ENCODE measurements around the gene ARID5B.

The ARID5B gene

DNA sequence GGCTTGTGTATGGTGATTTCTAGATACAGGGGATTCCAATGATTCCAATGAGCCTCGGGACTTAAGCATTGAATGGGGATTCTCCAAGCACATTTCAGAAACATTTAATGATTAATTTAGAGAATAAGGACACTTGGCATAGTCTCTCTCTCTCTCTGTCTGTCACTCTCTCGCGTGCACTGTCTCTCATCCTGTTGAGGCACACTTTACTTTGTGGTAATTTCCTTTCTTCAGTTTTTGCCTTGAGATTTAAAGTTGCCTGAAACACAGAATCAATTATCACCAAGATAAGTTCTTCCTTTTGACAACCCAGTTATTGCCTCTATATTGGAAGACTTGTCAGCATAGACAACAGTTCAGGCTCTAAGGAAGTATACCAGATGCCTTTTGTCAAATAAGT is 131.6 kb downstream of the ARID5B start:
- WGBS (ENCODE audit: extremely low coverage, insufficient coverage, insufficient read length), result no CpG with 5 or more reads among the region's 3 CpGs
- no peak overlapping the region for H2AFZ ChIP-seq (ENCODE audit: insufficient read depth, low read length, poor library complexity)
- H3K4ac ChIP-seq (ENCODE audit: low read depth, low read length), result no peak overlapping the region
- H3K27me3 ChIP-seq (ENCODE audit: insufficient read depth, low read length), result no peaks in the 10 kb centered on the region
- no peak overlapping the region for H3K4me3 ChIP-seq (ENCODE audit: low read depth, low read length)
- no peak overlapping the region for H3K14ac ChIP-seq (ENCODE audit: low read length)
- no peak overlapping the region for H4K91ac ChIP-seq (ENCODE audit: low read depth, low read length)
- no peaks in the 10 kb centered on the region for H3K79me2 ChIP-seq (ENCODE audit: control insufficient read depth, insufficient read depth, low read length, poor library complexity)
- H3K4me2 ChIP-seq (ENCODE audit: low read length), result no peak overlapping the region
- H2BK12ac ChIP-seq (ENCODE audit: low read length), result no peak overlapping the region
- peaks cover 8 to 10% of the 10 kb centered on the region in 2 experiments for H3K4me1 ChIP-seq (ENCODE audit: control insufficient read depth in 1 of 2, insufficient read depth in 2 of 2, low read length in 2 of 2)
- H4K8ac ChIP-seq (ENCODE audit: low read depth, low read length), result no peak overlapping the region
- no peak overlapping the region for H3K9ac ChIP-seq (ENCODE audit: low read length)
- no peak overlapping the region for H3K18ac ChIP-seq (ENCODE audit: low read length)
- H3K36me3 ChIP-seq (ENCODE audit: control insufficient read depth in 1 of 2, insufficient read depth in 2 of 2, low read length in 2 of 2), result no peaks in the 10 kb centered on the region
- no peak for DNase-seq
- no peak overlapping the region for H3K23ac ChIP-seq (ENCODE audit: low read length)
- H2BK5ac ChIP-seq (ENCODE audit: low read depth, low read length, poor library complexity), result no peak overlapping the region
- H2AK5ac ChIP-seq (ENCODE audit: low read length), result no peak overlapping the region
- H2BK120ac ChIP-seq (ENCODE audit: insufficient read depth, low read length, poor library complexity), result no peak overlapping the region
- peaks cover 14% of the 10 kb centered on the region for H3K79me1 ChIP-seq (ENCODE audit: low read length)
- no peak overlapping the region for H3K27ac ChIP-seq (ENCODE audit: low read depth, low read length)
- H4K12ac ChIP-seq (ENCODE audit: low read depth, low read length), result no peak overlapping the region
- H3K9me3 ChIP-seq (ENCODE audit: insufficient read depth, low read depth, low read length), result no peaks in the 10 kb centered on the region

DNA sequence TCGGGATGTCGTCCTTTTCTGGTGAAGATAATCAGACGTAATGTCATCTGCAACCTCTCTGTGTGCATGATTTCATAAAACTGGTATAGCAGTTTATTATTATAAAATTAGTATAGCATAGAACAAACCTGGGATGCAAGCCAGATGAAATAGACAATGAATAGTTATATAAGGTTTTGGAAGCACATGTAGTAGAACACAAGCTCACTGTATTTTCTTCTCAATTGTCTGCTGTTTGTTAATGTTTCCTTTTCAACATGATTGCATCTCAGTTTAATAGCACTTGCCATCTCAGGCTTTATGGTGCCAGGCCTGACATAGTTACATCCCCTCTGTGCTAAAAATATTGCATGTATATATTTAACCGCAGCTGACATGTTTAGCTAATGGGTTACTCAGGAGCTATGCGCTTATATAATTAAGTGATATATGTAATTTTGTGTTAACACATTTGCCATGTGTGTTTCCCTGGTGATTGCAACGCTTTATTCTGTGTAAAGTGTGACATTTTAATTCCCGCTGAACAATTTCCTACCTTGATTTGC is 132.7 kb downstream of the ARID5B start:
- WGBS (ENCODE audit: extremely low coverage, insufficient coverage, insufficient read length), result no CpG with 5 or more reads among the region's 7 CpGs
- H3K9ac ChIP-seq (ENCODE audit: low read length), result no peak overlapping the region

DNA sequence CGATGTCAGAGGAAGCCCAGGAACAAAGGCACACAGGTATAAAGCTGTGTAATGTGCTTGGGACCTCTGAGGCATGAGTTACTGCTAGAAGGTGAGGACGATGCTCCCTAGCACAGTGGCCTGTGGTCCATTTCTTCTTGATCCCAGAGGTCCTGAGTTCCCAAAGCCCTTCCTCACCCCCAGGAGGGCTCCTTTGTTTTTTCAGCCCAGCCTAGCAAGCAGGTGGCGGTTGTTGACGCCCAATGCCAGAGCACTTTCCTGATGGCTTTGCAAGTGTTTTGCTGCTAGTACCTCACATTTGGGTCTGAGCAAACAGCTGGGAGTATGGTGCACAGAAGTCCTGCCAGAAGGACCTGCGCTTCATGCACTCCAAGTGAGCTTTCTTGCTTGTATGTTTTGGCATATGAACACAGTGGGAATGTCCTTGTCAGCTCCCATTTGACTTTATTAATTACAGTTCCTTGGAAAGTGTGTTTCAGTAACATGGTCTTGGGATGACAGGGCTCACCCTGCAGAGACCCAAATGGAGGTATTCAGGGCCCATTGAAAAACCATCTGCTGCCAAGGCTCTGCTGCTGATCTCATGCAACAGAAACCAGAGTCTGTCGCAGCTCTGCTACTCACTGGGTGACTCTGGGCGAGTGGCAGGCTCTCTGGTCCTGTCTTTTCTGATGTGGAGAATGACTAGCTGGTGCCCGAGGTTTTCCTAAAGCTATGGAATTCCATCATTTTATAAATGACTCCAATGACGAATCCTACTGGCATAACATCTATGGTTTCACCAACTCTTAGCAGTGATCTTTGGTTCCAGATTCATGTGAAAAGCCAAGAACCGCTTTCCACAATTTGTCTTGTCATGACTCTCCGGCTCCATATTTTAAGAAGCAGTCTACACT is 134.9 kb downstream of the ARID5B start:
- Histone ChIP-seq H3K4me2 (ENCODE audit: low read length) (no peak overlapping the region), H2AFZ (ENCODE audit: insufficient read depth, low read length, poor library complexity) (no peak overlapping the region), H3K27ac (ENCODE audit: low read depth, low read length) (peak overlapping the region; percentile 45), H3K36me3 (ENCODE audit: control insufficient read depth in 1 of 2, insufficient read depth in 2 of 2, low read length in 2 of 2) (no peaks in the 10 kb centered on the region), H3K79me1 (ENCODE audit: low read length) (peaks cover 23% of the 10 kb centered on the region), H2BK12ac (ENCODE audit: low read length) (peak overlapping the region; percentile 99), H3K9me3 (ENCODE audit: insufficient read depth, low read depth, low read length) (no peaks in the 10 kb centered on the region), H2AK5ac (ENCODE audit: low read length) (peak overlapping the region; percentile 93), H2BK5ac (ENCODE audit: low read depth, low read length, poor library complexity) (peak overlapping the region; percentile 79), H2BK120ac (ENCODE audit: insufficient read depth, low read length, poor library complexity) (peak overlapping the region; percentile 94), H3K27me3 (ENCODE audit: insufficient read depth, low read length) (no peaks in the 10 kb centered on the region), H3K4me1 (ENCODE audit: control insufficient read depth in 1 of 2, insufficient read depth in 2 of 2, low read length in 2 of 2) (peaks cover 16 to 20% of the 10 kb centered on the region in 2 experiments), H3K4ac (ENCODE audit: low read depth, low read length) (peak overlapping the region; percentile 83), H3K79me2 (ENCODE audit: control insufficient read depth, insufficient read depth, low read length, poor library complexity) (no peaks in the 10 kb centered on the region), H3K23ac (ENCODE audit: low read length) (no peak overlapping the region), H3K4me3 (ENCODE audit: low read depth, low read length) (no peak overlapping the region), H3K18ac (ENCODE audit: low read length) (peak overlapping the region; percentile 77), H3K9ac (ENCODE audit: low read length) (no peak overlapping the region), H4K12ac (ENCODE audit: low read depth, low read length) (no peak overlapping the region), H3K14ac (ENCODE audit: low read length) (peak overlapping the region; percentile 94), H4K91ac (ENCODE audit: low read depth, low read length) (peak overlapping the region; percentile 92), H4K8ac (ENCODE audit: low read depth, low read length) (peak overlapping the region; percentile 72)
- no peak for DNase-seq
- no CpG with 5 or more reads among the region's 11 CpGs for WGBS (ENCODE audit: extremely low coverage, insufficient coverage, insufficient read length)

More for the DNA sequence above, 132.7 kb downstream of the ARID5B start:
- Histone ChIP-seq H2BK12ac (ENCODE audit: low read length) (no peak overlapping the region), H3K79me2 (ENCODE audit: control insufficient read depth, insufficient read depth, low read length, poor library complexity) (no peaks in the 10 kb centered on the region), H3K4me2 (ENCODE audit: low read length) (no peak overlapping the region), H3K23ac (ENCODE audit: low read length) (no peak overlapping the region), H3K14ac (ENCODE audit: low read length) (no peak overlapping the region), H2AFZ (ENCODE audit: insufficient read depth, low read length, poor library complexity) (no peak overlapping the region), H3K18ac (ENCODE audit: low read length) (no peak overlapping the region), H3K4ac (ENCODE audit: low read depth, low read length) (no peak overlapping the region), H3K79me1 (ENCODE audit: low read length) (peaks cover 14% of the 10 kb centered on the region), H3K4me1 (ENCODE audit: control insufficient read depth in 1 of 2, insufficient read depth in 2 of 2, low read length in 2 of 2) (peaks cover 8 to 12% of the 10 kb centered on the region in 2 experiments), H3K9me3 (ENCODE audit: insufficient read depth, low read depth, low read length) (no peaks in the 10 kb centered on the region), H3K36me3 (ENCODE audit: control insufficient read depth in 1 of 2, insufficient read depth in 2 of 2, low read length in 2 of 2) (no peaks in the 10 kb centered on the region), H2AK5ac (ENCODE audit: low read length) (no peak overlapping the region), H3K27me3 (ENCODE audit: insufficient read depth, low read length) (no peaks in the 10 kb centered on the region), H3K4me3 (ENCODE audit: low read depth, low read length) (no peak overlapping the region), H4K8ac (ENCODE audit: low read depth, low read length) (no peak overlapping the region), H4K12ac (ENCODE audit: low read depth, low read length) (no peak overlapping the region), H2BK5ac (ENCODE audit: low read depth, low read length, poor library complexity) (no peak overlapping the region), H4K91ac (ENCODE audit: low read depth, low read length) (no peak overlapping the region), H2BK120ac (ENCODE audit: insufficient read depth, low read length, poor library complexity) (no peak overlapping the region), H3K27ac (ENCODE audit: low read depth, low read length) (no peak overlapping the region)
- no peak for DNase-seq

DNA sequence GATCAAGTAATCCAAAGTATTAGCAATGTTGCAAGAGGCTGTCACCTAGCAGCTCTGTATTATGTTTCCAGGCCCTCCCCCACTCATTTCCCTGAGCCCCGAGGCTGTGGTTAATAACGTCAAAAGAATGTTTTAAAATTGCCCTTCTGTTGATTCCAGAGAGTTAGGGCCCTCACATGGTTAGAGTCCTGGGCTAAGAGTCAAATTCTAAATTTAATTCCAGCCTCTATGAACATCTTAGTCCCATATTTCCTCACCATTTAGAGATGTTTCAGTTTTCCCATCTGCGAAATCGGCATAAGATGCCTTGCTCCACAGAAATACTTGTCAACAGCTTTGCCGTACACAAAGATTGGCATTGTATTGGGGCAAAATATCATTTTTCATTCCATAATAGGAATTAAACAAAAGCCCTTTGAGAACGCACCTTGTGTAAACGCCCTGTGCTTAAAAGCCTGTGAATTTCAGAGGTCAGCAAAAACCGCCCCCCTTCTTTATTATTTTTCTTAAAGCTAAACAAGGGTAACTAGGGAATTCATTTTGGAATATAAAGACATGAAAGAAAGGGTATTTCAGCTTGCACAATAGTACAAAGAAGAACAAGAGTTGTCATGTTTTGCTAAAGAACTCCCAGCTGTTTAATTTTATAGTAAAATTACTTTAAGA is 135.8 kb downstream of the ARID5B start:
- Histone ChIP-seq H2BK5ac (ENCODE audit: low read depth, low read length, poor library complexity) (peak overlapping the region; percentile 87), H3K9ac (ENCODE audit: low read length) (no peak overlapping the region), H3K9me3 (ENCODE audit: insufficient read depth, low read depth, low read length) (no peaks in the 10 kb centered on the region), H3K4ac (ENCODE audit: low read depth, low read length) (peak overlapping the region; percentile 49), H3K27me3 (ENCODE audit: insufficient read depth, low read length) (no peaks in the 10 kb centered on the region), H3K79me1 (ENCODE audit: low read length) (peaks cover 25% of the 10 kb centered on the region), H2BK120ac (ENCODE audit: insufficient read depth, low read length, poor library complexity) (peak overlapping the region; percentile 94), H2AFZ (ENCODE audit: insufficient read depth, low read length, poor library complexity) (no peak overlapping the region), H3K79me2 (ENCODE audit: control insufficient read depth, insufficient read depth, low read length, poor library complexity) (no peaks in the 10 kb centered on the region), H3K4me2 (ENCODE audit: low read length) (peak overlapping the region; percentile 35), H3K4me3 (ENCODE audit: low read depth, low read length) (no peak overlapping the region), H3K23ac (ENCODE audit: low read length) (no peak overlapping the region), H4K8ac (ENCODE audit: low read depth, low read length) (no peak overlapping the region), H3K14ac (ENCODE audit: low read length) (peak overlapping the region; percentile 82), H4K12ac (ENCODE audit: low read depth, low read length) (no peak overlapping the region), H2BK12ac (ENCODE audit: low read length) (peak overlapping the region; percentile 73), H4K91ac (ENCODE audit: low read depth, low read length) (peak overlapping the region; percentile 84), H3K18ac (ENCODE audit: low read length) (no peak overlapping the region), H2AK5ac (ENCODE audit: low read length) (no peak overlapping the region), H3K4me1 (ENCODE audit: control insufficient read depth in 1 of 2, insufficient read depth in 2 of 2, low read length in 2 of 2) (peaks cover 17 to 22% of the 10 kb centered on the region in 2 experiments), H3K27ac (ENCODE audit: low read depth, low read length) (peak overlapping the region; percentile 90), H3K36me3 (ENCODE audit: control insufficient read depth in 1 of 2, insufficient read depth in 2 of 2, low read length in 2 of 2) (no peaks in the 10 kb centered on the region)
- DNase-seq, result peak; percentile 72 to 91
- no CpG with 5 or more reads among the region's 8 CpGs for WGBS (ENCODE audit: extremely low coverage, insufficient coverage, insufficient read length)
